Transverse colon (tissue), 4 donors: ENCODE data around the gene DNAH12. TPM values are rescaled to one million over a fixed set of nuclear protein-coding genes. Genes with fewer than 3 reads are reported as not detected.

Experiments
- DNase-seq: peaks from one replicate; pipeline ENCODE4 v3.0.0-alpha.2; 2019
- H3K27ac ChIP-seq, 4 donors: fragments of 200-600 bp; sonication (generic); 2 replicates each; pipeline ENCODE4 v1.5.1; 2016 to 2018; ENCODE audit warnings: inconsistent platforms in 4 of 4
- H3K27me3 ChIP-seq: fragments of 200-600 bp; sonication (generic); 2 replicates; pipeline ENCODE4 v1.5.1; 2017; ENCODE audit warnings: inconsistent platforms
- H3K36me3 ChIP-seq, 4 donors: fragments of 200-600 bp; sonication (generic); 2 replicates each; pipeline ENCODE4 v1.5.1; 2017 to 2019; ENCODE audit warnings: inconsistent platforms in 4 of 4
- H3K4me1 ChIP-seq, 4 donors: fragments of 200-600 bp; sonication (generic); 2 replicates each; pipeline ENCODE4 v1.5.1; 2017 to 2020; ENCODE audit warnings: inconsistent platforms in 4 of 4
- H3K4me3 ChIP-seq, 4 donors: fragments of 200-600 bp; sonication (generic); 1 replicate in 1 of 4; 2 replicates in 3 of 4; pipeline versions ENCODE4 v1.5.1 to v1.6.1; 2017 to 2019; ENCODE audit warnings: inconsistent platforms in 4 of 4
- H3K9me3 ChIP-seq, 2 donors: fragments of 200-600 bp; sonication (generic); 2 replicates each; pipeline ENCODE4 v1.5.1; 2017 to 2019; ENCODE audit warnings: inconsistent platforms in 2 of 2
- CTCF ChIP-seq, 5 experiments: fragments of 200-600 bp in 3 of 5; fragments of 450-650 bp in 2 of 5; sonication (generic) in 3 of 5; IDR thresholded peaks; 1 replicate in 2 of 5; 2 replicates in 3 of 5; pipeline ENCODE4 v1.5.1; 2016 to 2017; ENCODE audit warnings: antibody characterized with exemption in 5 of 5, inconsistent platforms in 3 of 5, mild to moderate bottlenecking in 2 of 5, moderate library complexity in 1 of 5
- EP300 ChIP-seq: sonication (generic); formaldehyde crosslinking; IDR thresholded peaks from one replicate; pipeline ENCODE4 v1.6.1; 2017; ENCODE audit warnings: antibody characterized with exemption, low read depth
- POLR2A ChIP-seq: fragments of 450-650 bp; IDR thresholded peaks from one replicate; pipeline ENCODE4 v1.6.1; 2016; ENCODE audit warnings: antibody characterized with exemption, mild to moderate bottlenecking, moderate library complexity
- POLR2AphosphoS5 ChIP-seq, 3 donors: sonication (generic); formaldehyde crosslinking; IDR thresholded peaks; one replicate each; pipeline ENCODE4 v1.6.1; 2016; ENCODE audit warnings: antibody characterized with exemption in 3 of 3
- WGBS, 2 donors: methylation state at CpG; one replicate each; pipeline ENCODE4 v1.1.5; 2018; ENCODE audit warnings: low coverage in 1 of 2; 5-methylcytosine and 5-hydroxymethylcytosine counted together
- in situ Hi-C, 4 donors: fragments of 200-750 bp; cut with MboI; loops; one replicate each; pipeline versions ENCODE4 v1.15.0 to v1.15.1; 2017; ENCODE audit warnings: low sequenced_read_pairs in 3 of 4, low pct_ligation_motif_present in 1 of 4, low pct_unique_long_range_greater_than_20kb in 1 of 4
- intact Hi-C: fragments of 100-400 bp; cut with DNase I; formaldehyde crosslinking; loops from one replicate; pipeline ENCODE4 v1.15.1; 2023; ENCODE audit warnings: low total_unique reads
- total RNA-seq, 4 donors: library from RNA; depleted of rRNA; stranded (reverse); fragments of >200 nt; gene quantifications; one replicate each; pipeline ENCODE4 v1.1.0, GENCODE V29; 2016

DNAH12 gene
- total RNA-seq, 4 donors from 2014 or later, result not detected

- Histone ChIP-seq H3K27ac (peak overlapping the region; percentile 90 to 95 (median 92)), H3K9me3 (no peaks in the 10 kb centered on the region), H3K4me1 (peaks cover 19 to 31% (median 22%) of the 10 kb centered on the region in 4 donors), H3K4me3 (peak overlapping the region; percentile 61 to 91 (median 76)), H3K27me3 (no peaks in the 10 kb centered on the region), H3K36me3 (peaks cover 0 to 6% (median 0%) of the 10 kb centered on the region in 4 donors)
- in situ Hi-C loops, result loop anchor here in 1 of 4 donors (10.0 kb wide), 1 partner anchor 198 kb away; the partner anchor contains the start of gene SLMAP
- TF ChIP-seq EP300 (no peak), POLR2AphosphoS5 (IDR thresholded peaks at IDR 0.05) (no peak), POLR2A (peak; percentile 26)
- intact Hi-C loops, result loop anchor here (5.0 kb wide), 1 partner anchor 40 kb away; the partner anchor contains the start of gene ARF4
- DNase-seq, result peak; percentile 29
- WGBS, 2 donors, result 1 to 7% methylated on average over 3 to 29 of the region's 29 CpGs
These were observed 13.0 kb upstream of the DNAH12 start for GRCh38 chr3:57557085-57557537.

GRCh38 chr3:57556459-57557084, 12.4 kb upstream of the DNAH12 start:
- peak; percentile 33 for DNase-seq
- WGBS, 2 donors, result 0% methylated on average over 44 of the region's 54 CpGs; no CpG with 5 or more reads in 1 of the 2 donors
- Histone ChIP-seq H3K4me3 (peak overlapping the region; percentile 61 to 91 (median 76)), H3K27ac (peak overlapping the region; percentile 90 to 95 (median 92)), H3K9me3 (no peaks in the 10 kb centered on the region), H3K4me1 (peaks cover 19 to 31% (median 22%) of the 10 kb centered on the region in 4 donors), H3K36me3 (peaks cover 0 to 6% (median 0%) of the 10 kb centered on the region in 4 donors), H3K27me3 (no peaks in the 10 kb centered on the region)
- no peak for TF ChIP-seq POLR2A
- TF ChIP-seq CTCF (IDR thresholded peaks at IDR 0.05), result no peak
- TF ChIP-seq POLR2AphosphoS5 (IDR thresholded peaks at IDR 0.05), result no peak
- TF ChIP-seq EP300, result no peak
- in situ Hi-C loops (loop anchor here in 1 of 4 donors (10.0 kb wide), 1 partner anchor 198 kb away; the partner anchor contains the start of gene SLMAP), intact Hi-C loops (loop anchor here (5.0 kb wide), 1 partner anchor 41 kb away; the partner anchor contains the start of gene ARF4)

- no peaks in the 10 kb centered on the region for H3K9me3 ChIP-seq
- peaks cover 19 to 31% (median 22%) of the 10 kb centered on the region in 4 donors for H3K4me1 ChIP-seq
- peak; percentile 90 for DNase-seq
- intact Hi-C loops, result loop anchor here (5.0 kb wide), 1 partner anchor 41 kb away; the partner anchor contains the start of gene ARF4
- peak within 1 kb of the TSS; percentile 61 to 91 (median 76) for H3K4me3 ChIP-seq
- H3K36me3 ChIP-seq, result peaks cover 0 to 6% (median 0%) of the 10 kb centered on the region in 4 donors
- H3K27ac ChIP-seq, result peak within 1 kb of the TSS; percentile 90 to 95 (median 92)
- in situ Hi-C loops, result loop anchor here in 1 of 4 donors (10.0 kb wide), 1 partner anchor 199 kb away; the partner anchor contains the start of gene SLMAP
- WGBS, 2 donors, result 0 to 1% methylated on average over 2 to 47 of the region's 54 CpGs
- H3K27me3 ChIP-seq, result no peaks in the 10 kb centered on the region
- TF ChIP-seq CTCF (IDR thresholded peaks at IDR 0.05) (no peak), POLR2A (peak; percentile 92), POLR2AphosphoS5 (IDR thresholded peaks at IDR 0.05) (peak; percentile 79 to 95 (median 93))
These were observed 11.8 kb upstream of the DNAH12 start, which contains the start of gene PDE12 for GRCh38 chr3:57555738-57556458. Gene PDE12 (plus strand): TSS chr3:57556274. CDS start chr3:57556380, 106 bp downstream.

- WGBS, 2 donors, result 24 to 51% methylated on average over 4 to 8 of the region's 8 CpGs
These were observed 11.2 kb upstream of the DNAH12 start for GRCh38 chr3:57555306-57555705.

More at GRCh38 chr3:57555306-57555705, 11.2 kb upstream of the DNAH12 start:
- TF ChIP-seq POLR2A (no peak), EP300 (no peak), POLR2AphosphoS5 (IDR thresholded peaks at IDR 0.05) (no peak), CTCF (IDR thresholded peaks at IDR 0.05) (no peak)
- H3K4me3 ChIP-seq, result peak overlapping the region; percentile 61 to 91 (median 76)
- no peaks in the 10 kb centered on the region for H3K9me3 ChIP-seq
- H3K36me3 ChIP-seq, result peaks cover 0 to 6% (median 0%) of the 10 kb centered on the region in 4 donors
- intact Hi-C loops, result loop anchor here (5.0 kb wide), 1 partner anchor 42 kb away; the partner anchor contains the start of gene ARF4
- H3K27ac ChIP-seq, result peak overlapping the region; percentile 90 to 95 (median 92)
- in situ Hi-C loops, result loop anchor here in 1 of 4 donors (10.0 kb wide), 1 partner anchor 199 kb away; the partner anchor contains the start of gene SLMAP
- H3K4me1 ChIP-seq, result peaks cover 19 to 31% (median 22%) of the 10 kb centered on the region in 4 donors
- DNase-seq, result no peak
- no peaks in the 10 kb centered on the region for H3K27me3 ChIP-seq
